ENCODE data around the gene SCN1A. TPM values are rescaled to one million over a fixed set of nuclear protein-coding genes. Genes with fewer than 3 reads are reported as not detected.

The SCN1A gene
- total and polyA plus RNA-seq, 2 of the 13 experiments (the other 11 are each of a cell fraction or from before 2014, with no cell fraction given) = 19.9 to 39.4 TPM

- no peak for TF ChIP-seq ZNF362 (CRISPR knock-in tag; IDR thresholded peaks at IDR 0.05; ENCODE audit: borderline replicate concordance)
- no peak for TF ChIP-seq GMEB2 (CRISPR knock-in tag; IDR thresholded peaks at IDR 0.05; ENCODE audit: low read depth)
- no peak for TF ChIP-seq MTA3 (CRISPR knock-in tag; IDR thresholded peaks at IDR 0.05)
- TF ChIP-seq HOXA7 (CRISPR knock-in tag; IDR thresholded peaks at IDR 0.05) = no peak
- no peak for TF ChIP-seq ZNF143 (CRISPR knock-in tag; IDR thresholded peaks at IDR 0.05)
- TF ChIP-seq ZMYM2 (CRISPR knock-in tag; IDR thresholded peaks at IDR 0.05) = no peak
- peak; percentile 97 for TF ChIP-seq FOXA3 (CRISPR knock-in tag; IDR thresholded peaks at IDR 0.05)
- no peak; the same call in 1 of the 2 replicates for TF ChIP-seq ZNF761 (CRISPR knock-in tag; conservative IDR thresholded peaks at IDR 0.05)
- TF ChIP-seq ZNF253 (CRISPR knock-in tag; IDR thresholded peaks at IDR 0.05; ENCODE audit: borderline replicate concordance) = no peak
- no peak for TF ChIP-seq CBX2 (IDR thresholded peaks at IDR 0.05; ENCODE audit: low read depth, low read length)
- TF ChIP-seq CBX2 (CRISPR knock-in tag; IDR thresholded peaks at IDR 0.05; ENCODE audit: low read depth) = no peak
- TF ChIP-seq ZNF10 (CRISPR knock-in tag; IDR thresholded peaks at IDR 0.05; ENCODE audit: borderline replicate concordance, low read depth) = no peak
- TF ChIP-seq E2F1 (CRISPR knock-in tag; IDR thresholded peaks at IDR 0.05) = no peak
- TF ChIP-seq TEAD2 (CRISPR knock-in tag; IDR thresholded peaks at IDR 0.05) = no peak
- TF ChIP-seq ZBTB39 (CRISPR knock-in tag; IDR thresholded peaks at IDR 0.05) = no peak
- no peak for TF ChIP-seq ZSCAN21 (CRISPR knock-in tag; IDR thresholded peaks at IDR 0.05; ENCODE audit: borderline replicate concordance)
- no peak for TF ChIP-seq PCBP2 (optimal IDR thresholded peaks at IDR 0.05; ENCODE audit: low read depth, low read length, poor library complexity, severe bottlenecking)
- no peak; the same call in 1 of the 2 replicates for TF ChIP-seq ZNF652 (CRISPR knock-in tag; IDR thresholded peaks at IDR 0.05; ENCODE audit: borderline replicate concordance, low read depth)
- TF ChIP-seq ZSCAN30 (CRISPR knock-in tag; IDR thresholded peaks at IDR 0.05) = no peak; the same call in 1 of the 2 replicates
- TF ChIP-seq CEBPZ (IDR thresholded peaks at IDR 0.05; ENCODE audit: low read length) = no peak
- peak; percentile 83 for TF ChIP-seq RARA (CRISPR knock-in tag; IDR thresholded peaks at IDR 0.05)
These were observed 7.5 kb upstream of the SCN1A start (continued) for GRCh38 chr2:166135152-166135848.
